GM12878 (cell line): ENCODE results near the gene CNTD1. TPM values are rescaled to one million over a fixed set of nuclear protein-coding genes. Genes with fewer than 3 reads are reported as not detected.

Source experiments
- ASH2L ChIP-seq: fragments of 300-600, 200-600 bp; sonication (generic); IDR thresholded peaks from 2 replicates; pipeline ENCODE4 v1.6.1; 2017; ENCODE audit warnings: low read depth, mild to moderate bottlenecking, borderline replicate concordance
- BCLAF1 ChIP-seq: fragments of 450-650 bp; IDR thresholded peaks from 2 replicates; pipeline ENCODE4 v1.6.1; 2017; ENCODE audit warnings: antibody characterized with exemption, mild to moderate bottlenecking, moderate library complexity
- E2F8 ChIP-seq: fragments of 450-650 bp; IDR thresholded peaks from 2 replicates; pipeline ENCODE4 v1.6.1; 2018; ENCODE audit warnings: mild to moderate bottlenecking, low read depth, moderate library complexity; ENCODE audit not compliant: partially characterized antibody
- HDAC6 ChIP-seq: fragments of 200-600 bp; sonication (generic); IDR thresholded peaks from one replicate; pipeline ENCODE4 v1.8.0; 2017; ENCODE audit warnings: antibody characterized with exemption; ENCODE audit not compliant: unreplicated experiment
- PAX8 ChIP-seq: fragments of 450-650 bp; IDR thresholded peaks from 2 replicates; pipeline ENCODE4 v1.6.1; 2017; ENCODE audit warnings: mild to moderate bottlenecking, moderate library complexity
- PBX3 ChIP-seq: IDR thresholded peaks from 2 replicates; pipeline ENCODE4 v1.6.1; 2011; ENCODE audit warnings: mild to moderate bottlenecking, low read depth, low read length, moderate library complexity; ENCODE audit not compliant: insufficient replicate concordance
- SREBF2 ChIP-seq: IDR thresholded peaks from 2 replicates; pipeline ENCODE4 v1.6.1; 2012; ENCODE audit warnings: mild to moderate bottlenecking, low read length
- STAT1 ChIP-seq: fragments of 450-650 bp; conservative IDR thresholded peaks from 2 replicates; pipeline ENCODE4 v1.6.1; 2014; ENCODE audit warnings: antibody characterized with exemption, mild to moderate bottlenecking
- TBL1XR1 ChIP-seq: IDR thresholded peaks from 2 replicates; pipeline ENCODE4 v1.6.1; 2012; ENCODE audit warnings: low read depth, low read length, improper control_type of control experiment
- YBX1 ChIP-seq: fragments of 450-650 bp; IDR thresholded peaks from 2 replicates; pipeline ENCODE4 v1.6.1; 2016; ENCODE audit warnings: antibody characterized with exemption
- ZNF687 ChIP-seq: fragments of 450-650 bp; IDR thresholded peaks from 2 replicates; pipeline ENCODE4 v1.6.1; 2017; ENCODE audit warnings: mild to moderate bottlenecking, moderate library complexity
- polyA plus RNA-seq, 11 experiments: library from polyadenylated mRNA; depleted of rRNA in 4 of 11; unstranded in 6 of 11; stranded (reverse) in 5 of 11; fragments of >200 nt; fragmentation: Nextera tagmentation in 4 of 11; fragmentation: Illumina TruSeq in 1 of 11; extraction: Ambion mirVana in 4 of 11; extraction: Trizol in 1 of 11; gene quantifications; 1 replicate in 1 of 11; 2 replicates in 10 of 11; pipeline versions ENCODE4 v1.2.1 to v1.2.3, GENCODE V29; 2011 to 2016; ENCODE audit warnings: inconsistent platforms in 2 of 11, missing spikeins in 2 of 11, low read depth in 1 of 11
- total RNA-seq, 4 experiments: library from RNA; depleted of rRNA in 3 of 4; stranded (reverse); fragments of >200 nt in 3 of 4; fragmentation: Illumina TruSeq in 1 of 4; extraction: Trizol in 1 of 4; gene quantifications; 2 replicates each; pipeline versions ENCODE4 v1.2.1 to v1.2.3, GENCODE V29; 2013 to 2021

CNTD1 gene
- total and polyA plus RNA-seq, 10 of the 15 experiments (the other 5 are each of a cell fraction or from before 2014, with no cell fraction given): 0.06 to 1.5 (median 1.1) TPM; not detected in 4

GRCh38 chr17:42798011-42798382 is 664 bp upstream of the CNTD1 start (continued):
- TF ChIP-seq E2F8 (no peak), ZNF687 (no peak), ASH2L (no peak), SREBF2 (no peak), YBX1 (no peak), BCLAF1 (no peak), STAT1 (no peak), TBL1XR1 (no peak), HDAC6 (no peak), PBX3 (no peak), PAX8 (no peak)
